IMR-90 (cell line): Measurements from ENCODE around the gene TNNI2. TPM values are rescaled to one million over a fixed set of nuclear protein-coding genes. Genes with fewer than 3 reads are reported as not detected.
A peak's percentile ranks its signal among the peaks of the same experiment; 100 is the strongest.

ENCODE experiments used
- ATAC-seq: fragments of 200-7000 bp; cut with Tn5 transposase; 2 replicates; pipeline ENCODE4 v1.9.1; 2020; ENCODE audit warnings: low read depth, mild to moderate bottlenecking, moderate library complexity
- BruUV-seq: library from RNA; stranded (reverse); fragments of 400-500 nt; replicated peaks from 2 replicates; lab custom pipeline; 2021; lab: Mats Ljungman, UMichigan
- CTCF ChIA-PET: fragments of 300-600 bp; formaldehyde crosslinking; extraction: SDS; loops from one replicate; lab custom pipeline; 2021; ENCODE audit warnings: antibody characterized with exemption; lab: Yijun Ruan, JAX
- POLR2A ChIA-PET: fragments of 300-600 bp; sonication (Branson Sonifier 250); formaldehyde crosslinking; loops from one replicate; lab custom pipeline; 2022; ENCODE audit warnings: antibody characterized with exemption; ENCODE audit not compliant: unreplicated experiment; lab: Charles Lee
- DNase-seq: peaks from one replicate; pipeline ENCODE4 v3.0.0; 2013
- H2AFZ ChIP-seq: replicated peaks from 2 replicates; pipeline ENCODE3; 2013; ENCODE audit warnings: low read length, mild to moderate bottlenecking; ENCODE audit not compliant: poor library complexity
- H2AK5ac ChIP-seq: 2 replicates; pipeline ENCODE4 v1.6.1; 2013; ENCODE audit warnings: low read depth, low read length, inconsistent platforms
- H2AK9ac ChIP-seq: replicated peaks from 2 replicates; pipeline ENCODE3; 2013; ENCODE audit warnings: mild to moderate bottlenecking, low read depth, low read length, moderate library complexity; ENCODE audit not compliant: poor library complexity
- H2BK120ac ChIP-seq: 2 replicates; pipeline ENCODE4 v1.6.1; 2013; ENCODE audit warnings: low read depth, low read length, inconsistent platforms
- H2BK15ac ChIP-seq: 3 replicates; pipeline ENCODE4 v1.6.1; 2013; ENCODE audit warnings: low read depth, low read length, inconsistent platforms
- H2BK20ac ChIP-seq: 2 replicates; pipeline ENCODE4 v1.6.1; 2013; ENCODE audit warnings: low read depth, mild to moderate bottlenecking, inconsistent platforms, low read length, moderate library complexity
- H2BK5ac ChIP-seq: 2 replicates; pipeline ENCODE4 v1.6.1; 2013; ENCODE audit warnings: mild to moderate bottlenecking, low read depth, low read length, inconsistent platforms; ENCODE audit not compliant: poor library complexity, severe bottlenecking
- H3K14ac ChIP-seq: replicated peaks from 2 replicates; pipeline ENCODE4 v1.6.1; 2013; ENCODE audit warnings: low read depth, low read length, inconsistent platforms
- H3K18ac ChIP-seq: 2 replicates; pipeline ENCODE4 v1.6.1; 2013; ENCODE audit warnings: low read depth, low read length, control low read depth
- H3K23ac ChIP-seq: 2 replicates; pipeline ENCODE4 v1.6.1; 2013; ENCODE audit warnings: low read depth, low read length, inconsistent platforms
- H3K27ac ChIP-seq: 2 replicates; pipeline ENCODE4 v1.5.1; 2013; ENCODE audit warnings: mild to moderate bottlenecking, control low read depth, low read length; ENCODE audit not compliant: insufficient read depth
- H3K27me3 ChIP-seq: 2 replicates; pipeline ENCODE4 v1.6.1; 2013; ENCODE audit warnings: low read length; ENCODE audit not compliant: control insufficient read depth, insufficient read depth
- H3K36me3 ChIP-seq: 2 replicates; pipeline ENCODE4 v1.6.1; 2013; ENCODE audit warnings: low read length, mixed read lengths; ENCODE audit not compliant: control insufficient read depth, insufficient read depth
- H3K4ac ChIP-seq: 2 replicates; pipeline ENCODE4 v1.6.1; 2013; ENCODE audit warnings: low read depth, low read length, inconsistent platforms
- H3K4me1 ChIP-seq: 2 replicates; pipeline ENCODE4 v1.6.1; 2013; ENCODE audit warnings: low read length, mixed read lengths; ENCODE audit not compliant: control insufficient read depth, insufficient read depth
- H3K4me2 ChIP-seq: 2 replicates; pipeline ENCODE4 v1.6.1; 2013; ENCODE audit warnings: low read depth, mild to moderate bottlenecking, control low read depth, low read length, moderate library complexity
- H3K4me3 ChIP-seq: 2 replicates; pipeline ENCODE4 v1.5.1; 2013; ENCODE audit warnings: low read depth, mild to moderate bottlenecking, control low read depth, low read length, moderate library complexity; ENCODE audit not compliant: insufficient read depth
- H3K56ac ChIP-seq: 2 replicates; pipeline ENCODE4 v1.6.1; 2013; ENCODE audit warnings: low read length, inconsistent platforms; ENCODE audit not compliant: insufficient read depth; ENCODE audit errors: extremely low read depth
- H3K79me1 ChIP-seq, 2 experiments: 2 replicates each; pipeline ENCODE4 v1.6.1; 2013; ENCODE audit warnings: low read length in 2 of 2, inconsistent platforms in 1 of 2, low read depth in 1 of 2
- H3K9ac ChIP-seq: 2 replicates; pipeline ENCODE4 v1.6.1; 2013; ENCODE audit warnings: low read depth, low read length, control low read depth
- H3K9me1 ChIP-seq: 2 replicates; pipeline ENCODE4 v1.6.1; 2013; ENCODE audit warnings: low read length, inconsistent platforms; ENCODE audit not compliant: insufficient read depth
- H3K9me3 ChIP-seq: 2 replicates; pipeline ENCODE4 v1.6.1; 2013; ENCODE audit warnings: low read length; ENCODE audit not compliant: control insufficient read depth, insufficient read depth
- H4K20me1 ChIP-seq: 2 replicates; pipeline ENCODE4 v1.6.1; 2013; ENCODE audit warnings: low read length, inconsistent platforms; ENCODE audit not compliant: insufficient read depth
- H4K5ac ChIP-seq: 2 replicates; pipeline ENCODE4 v1.6.1; 2013; ENCODE audit warnings: mild to moderate bottlenecking, low read depth, low read length, control low read depth
- H4K8ac ChIP-seq, 2 experiments: 2 replicates each; pipeline ENCODE4 v1.6.1; 2013; ENCODE audit warnings: low read depth in 2 of 2, low read length in 2 of 2, control low read depth in 1 of 2, inconsistent platforms in 1 of 2
- H4K91ac ChIP-seq: 2 replicates; pipeline ENCODE4 v1.6.1; 2013; ENCODE audit warnings: low read depth, low read length, inconsistent platforms; ENCODE audit not compliant: insufficient read depth
- SMC3 ChIP-seq: fragments of 150-350 bp; IDR thresholded peaks from 2 replicates; pipeline ENCODE4 v1.6.1; 2016; ENCODE audit warnings: low read depth, mild to moderate bottlenecking, antibody characterized with exemption, low read length, moderate library complexity
- WGBS, 2 experiments: methylation state at CpG; one replicate each; pipeline versions ENCODE4 v1.1.5 to v1.1.7; 2013; ENCODE audit warnings: missing lambda C conversion rate in 2 of 2; ENCODE audit not compliant: insufficient read length in 1 of 2; ENCODE audit errors: extremely low coverage in 2 of 2; 5-methylcytosine and 5-hydroxymethylcytosine counted together
- dilution Hi-C: fragments of 300-500 bp; cut with HindIII; formaldehyde crosslinking; loops from one replicate; pipeline ENCODE4 v1.14.3; 2018; ENCODE audit warnings: low sequenced_read_pairs; ENCODE audit not compliant: unreplicated experiment
- in situ Hi-C: fragments of 300-500 bp; cut with MboI; formaldehyde crosslinking; loops from 3 replicates; pipeline ENCODE4 v1.14.3; 2019; ENCODE audit warnings: low sequenced_read_pairs, inconsistent platforms, mixed read lengths
- intact Hi-C: fragments of 100-400 bp; cut with micrococcal nuclease; formaldehyde crosslinking; loops from 2 replicates; pipeline ENCODE4 v1.10.0; 2022
- polyA plus RNA-seq, 3 experiments: library from polyadenylated mRNA; depleted of rRNA; stranded (reverse); fragments of >200 nt; gene quantifications; 2 replicates each; pipeline ENCODE4 v1.2.3, GENCODE V29; 2012; ENCODE audit warnings: low replicate concordance in 1 of 3
- total RNA-seq: library from RNA; depleted of rRNA; stranded (reverse); fragments of >200 nt; gene quantifications from 2 replicates; pipeline ENCODE4 v1.2.3, GENCODE V29; 2012

The TNNI2 gene
- total and polyA plus RNA-seq, 2 of the 4 experiments (the other 2 are of a cell fraction) = not detected

GRCh38 chr11:1855886-1856265 is 17.1 kb downstream of the TNNI2 start:
- no TSS peak for BruUV-seq
- Histone ChIP-seq H2BK20ac (no peak overlapping the region), H2AK9ac (peak overlapping the region; percentile 61), H3K27me3 (peaks cover 33% of the 10 kb centered on the region), H3K9me3 (no peaks in the 10 kb centered on the region), H3K4me3 (no peak overlapping the region), H3K27ac (no peak overlapping the region), H3K9ac (no peak overlapping the region), H3K14ac (no peak overlapping the region), H4K8ac (no peak overlapping the region), H3K4me1 (no peaks in the 10 kb centered on the region), H3K23ac (no peak overlapping the region), H2BK5ac (no peak overlapping the region), H3K4ac (no peak overlapping the region), H3K4me2 (no peak overlapping the region), H4K5ac (no peak overlapping the region), H3K9me1 (no peaks in the 10 kb centered on the region), H4K20me1 (no peaks in the 10 kb centered on the region), H2AK5ac (no peak overlapping the region), H2AFZ (no peak overlapping the region), H3K79me1 (no peaks in the 10 kb centered on the region), H2BK15ac (no peak overlapping the region), H3K36me3 (no peaks in the 10 kb centered on the region), H3K56ac (no peak overlapping the region), H4K91ac (no peak overlapping the region), H3K18ac (no peak overlapping the region), H2BK120ac (no peak overlapping the region)
- dilution Hi-C loops = no loop called here
- intact Hi-C loops = no loop called here
- in situ Hi-C loops = no loop called here
- no CpG with 5 or more reads among the region's 11 CpGs for WGBS, 2 experiments
- POLR2A ChIA-PET = no interaction called here
- TF ChIP-seq SMC3 = no peak
- no peak for DNase-seq
- CTCF ChIA-PET = no interaction called here
- no peak for ATAC-seq
